ENCODE results near the gene UST. TPM values are rescaled to one million over a fixed set of nuclear protein-coding genes. Genes with fewer than 3 reads are reported as not detected.

UST gene
- total and polyA plus RNA-seq, 2 experiments from 2014 or later: 2.9 to 4.0 TPM

DNA sequence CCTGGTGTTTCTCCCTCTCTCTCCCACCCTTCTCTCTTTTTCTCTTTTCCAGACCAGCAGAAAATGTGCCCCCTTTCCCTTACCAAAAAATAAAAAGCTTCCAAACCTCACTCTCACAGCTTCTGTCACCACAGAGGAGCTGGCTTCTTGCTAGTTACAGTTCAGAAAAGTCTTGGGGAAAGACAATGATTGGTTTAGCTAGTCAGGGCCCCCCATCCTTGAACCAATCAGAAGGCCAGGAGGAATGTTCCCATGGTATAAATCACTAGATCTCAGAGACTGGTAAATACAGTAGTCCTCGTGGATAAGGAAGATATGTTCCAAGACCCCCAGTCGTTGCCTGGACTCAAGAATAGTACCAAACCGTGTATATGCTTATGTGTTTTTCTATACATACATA is 339.5 kb downstream of the UST start:
- Histone ChIP-seq H3K27me3 (no peaks in the 10 kb centered on the region), H3K4me3 (no peak overlapping the region), H3K36me3 (no peaks in the 10 kb centered on the region), H3K9me3 (ENCODE audit: low read depth) (no peaks in the 10 kb centered on the region), H3K4me1 (ENCODE audit: low read depth) (peaks cover 6% of the 10 kb centered on the region), H3K27ac (no peak overlapping the region)
- TF ChIP-seq, protein P1, sequence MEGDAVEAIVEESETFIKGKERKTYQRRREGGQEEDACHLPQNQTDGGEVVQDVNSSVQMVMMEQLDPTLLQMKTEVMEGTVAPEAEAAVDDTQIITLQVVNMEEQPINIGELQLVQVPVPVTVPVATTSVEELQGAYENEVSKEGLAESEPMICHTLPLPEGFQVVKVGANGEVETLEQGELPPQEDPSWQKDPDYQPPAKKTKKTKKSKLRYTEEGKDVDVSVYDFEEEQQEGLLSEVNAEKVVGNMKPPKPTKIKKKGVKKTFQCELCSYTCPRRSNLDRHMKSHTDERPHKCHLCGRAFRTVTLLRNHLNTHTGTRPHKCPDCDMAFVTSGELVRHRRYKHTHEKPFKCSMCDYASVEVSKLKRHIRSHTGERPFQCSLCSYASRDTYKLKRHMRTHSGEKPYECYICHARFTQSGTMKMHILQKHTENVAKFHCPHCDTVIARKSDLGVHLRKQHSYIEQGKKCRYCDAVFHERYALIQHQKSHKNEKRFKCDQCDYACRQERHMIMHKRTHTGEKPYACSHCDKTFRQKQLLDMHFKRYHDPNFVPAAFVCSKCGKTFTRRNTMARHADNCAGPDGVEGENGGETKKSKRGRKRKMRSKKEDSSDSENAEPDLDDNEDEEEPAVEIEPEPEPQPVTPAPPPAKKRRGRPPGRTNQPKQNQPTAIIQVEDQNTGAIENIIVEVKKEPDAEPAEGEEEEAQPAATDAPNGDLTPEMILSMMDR (IDR thresholded peaks at IDR 0.05; ENCODE audit: low read depth, low read length): no peak
- no peak for DNase-seq (ENCODE audit: low read depth in 1 of 2, low spot score in 1 of 2)

DNA sequence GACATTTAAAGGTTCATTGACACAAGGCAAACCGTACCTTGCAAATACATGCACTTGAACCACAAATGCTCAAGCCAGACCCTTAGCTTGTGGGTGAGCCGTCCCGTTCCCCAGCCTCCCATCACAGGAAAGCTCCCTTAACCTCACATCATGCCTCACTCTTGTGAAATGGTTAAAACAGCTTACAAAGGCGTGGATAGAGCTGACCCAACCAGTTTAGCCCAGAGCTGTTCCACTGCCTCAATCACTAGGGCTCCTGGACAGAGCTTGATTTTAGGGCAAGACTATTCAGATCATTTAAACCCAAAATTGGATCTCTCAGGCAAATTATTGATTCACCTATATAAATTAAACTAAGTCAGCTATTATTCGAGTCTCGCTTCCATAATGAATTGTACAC is 341.1 kb downstream of the UST start:
- TF ChIP-seq, protein P1 (IDR thresholded peaks at IDR 0.05; ENCODE audit: low read depth, low read length): no peak
- no peaks in the 10 kb centered on the region for H3K9me3 ChIP-seq (ENCODE audit: low read depth)
- H3K27me3 ChIP-seq: no peaks in the 10 kb centered on the region
- peaks cover 6% of the 10 kb centered on the region for H3K4me1 ChIP-seq (ENCODE audit: low read depth)
- H3K36me3 ChIP-seq: no peaks in the 10 kb centered on the region
- no peak for DNase-seq (ENCODE audit: low read depth in 1 of 2, low spot score in 1 of 2)
- H3K27ac ChIP-seq: no peak overlapping the region
- no peak overlapping the region for H3K4me3 ChIP-seq

DNA sequence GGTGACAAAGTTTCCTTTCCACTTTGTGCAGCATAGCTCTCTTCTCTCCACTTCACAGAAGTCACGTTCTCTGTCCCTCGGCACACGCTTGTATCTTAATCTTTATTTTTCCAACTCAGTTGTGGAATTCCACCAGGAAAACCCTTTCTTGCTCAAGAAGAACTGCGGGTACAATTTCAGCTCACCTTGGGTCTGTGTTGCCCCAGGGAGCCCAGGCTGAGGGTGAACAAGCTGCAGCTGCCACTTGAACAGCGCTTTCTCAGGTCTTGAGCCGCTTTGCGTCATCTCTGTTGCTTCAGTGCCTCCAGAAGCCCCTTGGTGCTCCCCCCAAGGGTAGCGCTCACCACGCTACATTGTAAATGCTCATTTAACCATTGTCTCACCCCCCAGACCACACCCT is 341.5 kb downstream of the UST start:
- H3K4me1 ChIP-seq (ENCODE audit: low read depth): peaks cover 6% of the 10 kb centered on the region
- no peaks in the 10 kb centered on the region for H3K27me3 ChIP-seq
- no peak overlapping the region for H3K4me3 ChIP-seq
- H3K27ac ChIP-seq: no peak overlapping the region
- H3K36me3 ChIP-seq: no peaks in the 10 kb centered on the region
- no peak for DNase-seq (ENCODE audit: low read depth in 1 of 2, low spot score in 1 of 2)
- no peaks in the 10 kb centered on the region for H3K9me3 ChIP-seq (ENCODE audit: low read depth)
- TF ChIP-seq, protein P1 (IDR thresholded peaks at IDR 0.05; ENCODE audit: low read depth, low read length): no peak

DNA sequence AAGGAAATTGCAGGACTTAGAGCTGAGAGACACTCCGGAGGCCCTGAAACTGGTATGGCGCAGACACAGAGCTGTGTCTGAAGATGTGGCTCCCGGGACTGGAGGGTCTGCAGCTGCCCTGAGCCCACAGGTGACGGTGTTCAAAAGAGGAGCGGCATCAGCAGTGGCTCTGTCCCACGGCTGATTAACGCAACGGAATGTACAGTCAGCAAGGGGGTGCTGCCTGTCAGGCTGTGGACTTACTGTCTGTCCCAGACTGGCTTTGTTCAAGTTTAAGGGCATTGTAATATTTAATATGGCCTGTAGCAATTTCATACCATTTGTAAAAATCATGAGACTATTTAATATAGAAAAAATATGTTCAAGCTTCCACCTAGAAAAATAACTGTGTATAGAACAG is 342.7 kb downstream of the UST start:
- Histone ChIP-seq H3K27me3 (no peaks in the 10 kb centered on the region), H3K36me3 (no peaks in the 10 kb centered on the region), H3K9me3 (ENCODE audit: low read depth) (no peaks in the 10 kb centered on the region), H3K4me1 (ENCODE audit: low read depth) (no peaks in the 10 kb centered on the region), H3K4me3 (no peak overlapping the region), H3K27ac (no peak overlapping the region)
- peak in 1 of 2 donors; percentile 32 for DNase-seq (ENCODE audit: low read depth in 1 of 2, low spot score in 1 of 2)
- TF ChIP-seq, protein P1 (IDR thresholded peaks at IDR 0.05; ENCODE audit: low read depth, low read length): no peak

DNA sequence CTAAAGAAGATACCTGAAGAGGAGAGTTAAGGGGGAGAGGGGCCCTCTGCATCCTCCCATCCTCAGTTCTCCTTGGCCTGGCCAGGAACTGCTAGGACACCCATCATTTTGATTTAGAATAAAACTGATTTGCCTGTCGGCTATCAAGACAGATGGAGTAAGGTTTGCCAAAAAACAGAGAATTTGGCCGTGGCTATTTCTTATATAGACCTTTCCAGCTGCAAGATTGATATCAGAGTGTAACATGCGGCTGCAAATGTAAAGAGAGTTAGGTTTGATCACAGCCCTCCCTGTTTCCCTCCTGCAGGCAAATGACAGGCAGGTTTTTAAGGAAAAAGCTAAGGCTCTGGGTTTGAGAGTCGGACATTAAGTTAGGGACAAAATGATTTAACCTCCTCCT is 344.1 kb downstream of the UST start:
- no peaks in the 10 kb centered on the region for H3K9me3 ChIP-seq (ENCODE audit: low read depth)
- no peaks in the 10 kb centered on the region for H3K4me1 ChIP-seq (ENCODE audit: low read depth)
- TF ChIP-seq, protein P1 (IDR thresholded peaks at IDR 0.05; ENCODE audit: low read depth, low read length): no peak
- H3K27me3 ChIP-seq: no peaks in the 10 kb centered on the region
- DNase-seq (ENCODE audit: low read depth in 1 of 2, low spot score in 1 of 2): no peak
- H3K27ac ChIP-seq: no peak overlapping the region
- no peaks in the 10 kb centered on the region for H3K36me3 ChIP-seq
- no peak overlapping the region for H3K4me3 ChIP-seq

DNA sequence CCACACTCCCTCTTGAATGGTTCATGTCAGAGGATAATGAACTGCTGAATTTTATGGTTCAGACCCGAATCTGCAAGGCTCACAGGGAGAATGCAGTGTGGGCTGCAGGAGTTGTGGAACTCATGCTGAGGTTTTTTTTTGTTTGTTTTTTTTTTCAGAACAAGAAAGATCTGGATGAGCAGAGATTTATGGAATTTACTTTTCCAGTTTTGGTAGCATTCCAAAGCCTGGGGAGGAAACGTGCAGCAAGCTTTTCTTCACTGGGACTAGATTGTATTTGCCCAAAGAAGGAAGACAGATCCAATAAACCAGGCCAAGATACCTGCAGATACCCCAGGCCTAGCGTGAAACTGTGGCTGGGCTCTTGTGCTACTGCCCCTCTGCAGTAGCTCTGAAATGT is 346.8 kb downstream of the UST start:
- DNase-seq (ENCODE audit: low read depth in 1 of 2, low spot score in 1 of 2): peak in 1 of 2 donors; percentile 68
- Histone ChIP-seq H3K27me3 (no peaks in the 10 kb centered on the region), H3K4me1 (ENCODE audit: low read depth) (no peaks in the 10 kb centered on the region), H3K27ac (no peak overlapping the region), H3K9me3 (ENCODE audit: low read depth) (no peaks in the 10 kb centered on the region), H3K4me3 (no peak overlapping the region), H3K36me3 (no peaks in the 10 kb centered on the region)
- TF ChIP-seq, protein P1 (IDR thresholded peaks at IDR 0.05; ENCODE audit: low read depth, low read length): no peak

Data from cardiac muscle cell (in vitro differentiated cells and primary cell).